Prostate gland (tissue), 2 donors: ENCODE data around the gene PFKFB3. TPM values are rescaled to one million over a fixed set of nuclear protein-coding genes. Genes with fewer than 3 reads are reported as not detected.

Source experiments
- DNase-seq: peaks from one replicate; pipeline ENCODE4 v3.0.0-alpha.2; 2019; ENCODE audit warnings: low spot score
- H3K27ac ChIP-seq, 2 donors: fragments of 200-600 bp; sonication (generic); 2 replicates each; pipeline ENCODE4 v1.5.1; 2017 to 2019
- H3K27me3 ChIP-seq: fragments of 200-600 bp; sonication (generic); replicated peaks from 2 replicates; pipeline ENCODE4 v1.5.1; 2019; ENCODE audit not compliant: insufficient read depth
- H3K36me3 ChIP-seq, 2 donors: fragments of 200-600 bp; sonication (generic); 1 replicate in 1 of 2; 2 replicates in 1 of 2; pipeline versions ENCODE4 v1.5.1 to v1.8.1; 2017 to 2019
- H3K4me1 ChIP-seq: fragments of 200-600 bp; sonication (generic); replicated peaks from 2 replicates; pipeline ENCODE4 v1.5.1; 2019
- H3K4me3 ChIP-seq, 2 donors: fragments of 200-600 bp; sonication (generic); 2 replicates each; pipeline ENCODE4 v1.5.1; 2017 to 2019
- H3K9me3 ChIP-seq: fragments of 200-600 bp; sonication (generic); 2 replicates; pipeline ENCODE4 v1.5.1; 2017
- POLR2A ChIP-seq: fragments of 450-650 bp; IDR thresholded peaks from one replicate; pipeline ENCODE4 v1.6.1; 2016; ENCODE audit warnings: antibody characterized with exemption, mild to moderate bottlenecking
- POLR2AphosphoS5 ChIP-seq: sonication (generic); formaldehyde crosslinking; IDR thresholded peaks from one replicate; pipeline ENCODE4 v1.6.1; 2017; ENCODE audit warnings: antibody characterized with exemption
- whole genome bisulfite sequencing: methylation state at CpG from one replicate; pipeline ENCODE4 v1.1.5; 2018; 5-methylcytosine and 5-hydroxymethylcytosine counted together
- intact Hi-C: fragments of 100-400 bp; cut with DNase I; formaldehyde crosslinking; loops from one replicate; pipeline ENCODE4 v1.14.2; 2022
- total RNA-seq, 2 donors: library from RNA; depleted of rRNA; stranded (reverse); fragments of >200 nt; gene quantifications; one replicate each; pipeline ENCODE4 v1.1.0, GENCODE V29; 2016
- TF ChIP-seq, protein P1 (sequence below), 4 experiments: fragments of 200-600 bp in 2 of 4; fragments of 450-650 bp in 2 of 4; sonication (generic) in 2 of 4; IDR thresholded peaks; 1 replicate in 3 of 4; 2 replicates in 1 of 4; pipeline ENCODE4 v1.5.1; 2016 to 2019; ENCODE audit warnings: antibody characterized with exemption in 4 of 4, mild to moderate bottlenecking in 2 of 4, moderate library complexity in 2 of 4

Gene PFKFB3
- total RNA-seq, 2 donors from 2014 or later: 24.3 to 52.7 TPM

DNA sequence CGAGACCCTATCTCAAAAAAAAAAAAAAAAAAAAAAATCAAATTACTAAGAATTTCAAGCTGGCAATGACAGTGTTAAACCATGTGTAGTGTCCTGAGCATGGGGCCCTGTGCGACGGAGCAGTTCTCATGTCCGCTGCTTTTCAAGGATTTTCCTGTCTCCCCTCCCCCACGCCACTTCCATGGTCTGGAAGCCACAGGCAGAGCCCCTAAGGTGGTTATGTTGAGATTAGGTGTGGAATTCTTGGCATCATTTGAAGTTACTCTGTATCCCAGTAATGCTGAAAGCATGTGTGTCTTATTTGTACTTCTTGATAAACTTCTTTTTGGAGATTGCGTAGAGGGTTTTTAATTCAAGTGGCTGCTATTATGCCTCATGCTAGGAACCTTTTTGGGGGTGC, 65.2 kb downstream of the PFKFB3 start:
- Histone ChIP-seq H3K4me3 (no peak overlapping the region), H3K9me3 (no peaks in the 10 kb centered on the region), H3K36me3 (no peaks in the 10 kb centered on the region), H3K27ac (no peak overlapping the region), H3K27me3 (no peaks in the 10 kb centered on the region), H3K4me1 (no peaks in the 10 kb centered on the region)
- 68% methylated on average over 6 of the region's 6 CpGs for WGBS
- TF ChIP-seq POLR2AphosphoS5 (no peak), POLR2A (no peak)
- TF ChIP-seq, protein P1, sequence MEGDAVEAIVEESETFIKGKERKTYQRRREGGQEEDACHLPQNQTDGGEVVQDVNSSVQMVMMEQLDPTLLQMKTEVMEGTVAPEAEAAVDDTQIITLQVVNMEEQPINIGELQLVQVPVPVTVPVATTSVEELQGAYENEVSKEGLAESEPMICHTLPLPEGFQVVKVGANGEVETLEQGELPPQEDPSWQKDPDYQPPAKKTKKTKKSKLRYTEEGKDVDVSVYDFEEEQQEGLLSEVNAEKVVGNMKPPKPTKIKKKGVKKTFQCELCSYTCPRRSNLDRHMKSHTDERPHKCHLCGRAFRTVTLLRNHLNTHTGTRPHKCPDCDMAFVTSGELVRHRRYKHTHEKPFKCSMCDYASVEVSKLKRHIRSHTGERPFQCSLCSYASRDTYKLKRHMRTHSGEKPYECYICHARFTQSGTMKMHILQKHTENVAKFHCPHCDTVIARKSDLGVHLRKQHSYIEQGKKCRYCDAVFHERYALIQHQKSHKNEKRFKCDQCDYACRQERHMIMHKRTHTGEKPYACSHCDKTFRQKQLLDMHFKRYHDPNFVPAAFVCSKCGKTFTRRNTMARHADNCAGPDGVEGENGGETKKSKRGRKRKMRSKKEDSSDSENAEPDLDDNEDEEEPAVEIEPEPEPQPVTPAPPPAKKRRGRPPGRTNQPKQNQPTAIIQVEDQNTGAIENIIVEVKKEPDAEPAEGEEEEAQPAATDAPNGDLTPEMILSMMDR (IDR thresholded peaks at IDR 0.05): no peak
- no peak for DNase-seq
- intact Hi-C loops: no loop called here

- no peaks in the 10 kb centered on the region for H3K4me1 ChIP-seq
These were observed 66.7 kb downstream of the PFKFB3 start for GRCh38 chr10:6269432-6269831.

GRCh38 chr10:6269953-6270867, 67.5 kb downstream of the PFKFB3 start:
- intact Hi-C loops: no loop called here
- WGBS: 85% methylated on average over 20 of the region's 20 CpGs
- Histone ChIP-seq H3K27me3 (no peaks in the 10 kb centered on the region), H3K9me3 (no peaks in the 10 kb centered on the region), H3K27ac (no peak overlapping the region), H3K4me1 (no peaks in the 10 kb centered on the region), H3K4me3 (no peak overlapping the region), H3K36me3 (no peaks in the 10 kb centered on the region)
- no peak for DNase-seq
- TF ChIP-seq, protein P1 (IDR thresholded peaks at IDR 0.05): no peak
- no peak for TF ChIP-seq POLR2AphosphoS5
- TF ChIP-seq POLR2A: no peak

More at GRCh38 chr10:6269432-6269831, 66.7 kb downstream of the PFKFB3 start:
- Histone ChIP-seq H3K9me3 (no peaks in the 10 kb centered on the region), H3K4me3 (no peak overlapping the region), H3K36me3 (no peaks in the 10 kb centered on the region), H3K27me3 (no peaks in the 10 kb centered on the region), H3K27ac (no peak overlapping the region)
- DNase-seq: no peak
- TF ChIP-seq, protein P1 (IDR thresholded peaks at IDR 0.05): no peak
- no peak for TF ChIP-seq POLR2A
- no peak for TF ChIP-seq POLR2AphosphoS5
- WGBS: 80% methylated on average over 2 of the region's 2 CpGs
- intact Hi-C loops: no loop called here

DNA sequence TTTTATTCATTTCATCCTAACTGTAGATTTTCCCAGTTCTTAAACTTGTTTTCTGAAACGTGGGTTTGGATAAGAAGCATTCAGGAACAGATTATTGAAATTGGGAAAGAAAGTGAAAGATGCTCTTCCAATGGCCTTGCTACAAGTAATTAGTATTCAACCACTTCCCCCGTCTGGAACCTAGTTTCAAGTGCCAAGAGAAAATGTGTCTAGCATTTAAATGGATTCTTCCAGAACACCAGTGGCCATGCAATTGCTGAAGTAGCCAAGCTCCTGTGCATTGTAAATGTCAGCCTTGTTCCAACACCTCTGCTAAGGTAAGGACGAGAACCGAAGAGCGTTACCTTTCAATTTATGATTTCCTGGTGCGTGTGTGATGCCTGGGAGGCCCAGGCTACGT, 68.2 kb downstream of the PFKFB3 start:
- TF ChIP-seq, protein P1 (IDR thresholded peaks at IDR 0.05): no peak
- no peak for TF ChIP-seq POLR2A
- no peak for TF ChIP-seq POLR2AphosphoS5
- DNase-seq: no peak
- no peaks in the 10 kb centered on the region for H3K27me3 ChIP-seq
- H3K4me3 ChIP-seq: no peak overlapping the region
- H3K27ac ChIP-seq: no peak overlapping the region
- WGBS: 77% methylated on average over 7 of the region's 7 CpGs
- intact Hi-C loops: no loop called here
- H3K9me3 ChIP-seq: no peaks in the 10 kb centered on the region
- no peaks in the 10 kb centered on the region for H3K4me1 ChIP-seq
- H3K36me3 ChIP-seq: no peaks in the 10 kb centered on the region

- H3K27ac ChIP-seq: no peak overlapping the region
- no peaks in the 10 kb centered on the region for H3K9me3 ChIP-seq
- H3K27me3 ChIP-seq: no peaks in the 10 kb centered on the region
- no peak overlapping the region for H3K4me3 ChIP-seq
- 84% methylated on average over 3 of the region's 3 CpGs for WGBS
- TF ChIP-seq, protein P1 (IDR thresholded peaks at IDR 0.05): no peak
- H3K4me1 ChIP-seq: no peaks in the 10 kb centered on the region
- DNase-seq: no peak
- no peaks in the 10 kb centered on the region for H3K36me3 ChIP-seq
- intact Hi-C loops: no loop called here
These were observed 68.9 kb downstream of the PFKFB3 start for GRCh38 chr10:6271663-6272062.
